ENCODE measurements around the gene DDI2.

Gene DDI2

DNA sequence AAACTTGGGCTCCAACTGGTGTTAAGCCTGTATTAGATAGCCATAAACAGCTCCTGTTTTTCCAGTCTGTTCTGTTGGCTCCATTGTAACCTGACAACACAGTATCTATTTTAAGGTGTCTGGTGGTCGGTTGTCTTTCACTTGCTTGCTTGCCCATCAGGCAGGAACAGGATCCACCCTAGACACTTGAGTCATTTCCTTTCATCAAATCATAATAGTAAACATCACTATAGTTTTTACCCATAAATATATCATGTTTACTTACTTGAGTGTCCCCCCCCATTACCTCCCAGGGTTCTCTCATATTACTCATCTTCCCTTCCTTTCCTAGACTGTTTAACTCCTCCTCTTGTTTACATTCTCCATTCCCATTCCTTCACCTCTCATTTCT lies 2.9 kb downstream of the DDI2 start (continued):
- TF ChIP-seq KLF10 (tag by site-specific recombination; IDR thresholded peaks at IDR 0.05): 0 out of 2 replicates have a peak, but pooled peaks have one; percentile 23
- no peak for TF ChIP-seq ZNF121 (tag by site-specific recombination; IDR thresholded peaks at IDR 0.05)
- TF ChIP-seq, protein P1, sequence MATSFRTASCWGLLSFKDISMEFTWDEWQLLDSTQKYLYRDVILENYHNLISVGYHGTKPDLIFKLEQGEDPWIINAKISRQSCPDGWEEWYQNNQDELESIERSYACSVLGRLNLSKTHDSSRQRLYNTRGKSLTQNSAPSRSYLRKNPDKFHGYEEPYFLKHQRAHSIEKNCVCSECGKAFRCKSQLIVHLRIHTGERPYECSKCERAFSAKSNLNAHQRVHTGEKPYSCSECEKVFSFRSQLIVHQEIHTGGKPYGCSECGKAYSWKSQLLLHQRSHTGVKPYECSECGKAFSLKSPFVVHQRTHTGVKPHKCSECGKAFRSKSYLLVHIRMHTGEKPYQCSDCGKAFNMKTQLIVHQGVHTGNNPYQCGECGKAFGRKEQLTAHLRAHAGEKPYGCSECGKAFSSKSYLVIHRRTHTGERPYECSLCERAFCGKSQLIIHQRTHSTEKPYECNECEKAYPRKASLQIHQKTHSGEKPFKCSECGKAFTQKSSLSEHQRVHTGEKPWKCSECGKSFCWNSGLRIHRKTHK (tag by site-specific recombination; IDR thresholded peaks at IDR 0.05): no peak
- no peak for TF ChIP-seq SP3 (tag by site-specific recombination; IDR thresholded peaks at IDR 0.05)
- TF ChIP-seq, protein P2, sequence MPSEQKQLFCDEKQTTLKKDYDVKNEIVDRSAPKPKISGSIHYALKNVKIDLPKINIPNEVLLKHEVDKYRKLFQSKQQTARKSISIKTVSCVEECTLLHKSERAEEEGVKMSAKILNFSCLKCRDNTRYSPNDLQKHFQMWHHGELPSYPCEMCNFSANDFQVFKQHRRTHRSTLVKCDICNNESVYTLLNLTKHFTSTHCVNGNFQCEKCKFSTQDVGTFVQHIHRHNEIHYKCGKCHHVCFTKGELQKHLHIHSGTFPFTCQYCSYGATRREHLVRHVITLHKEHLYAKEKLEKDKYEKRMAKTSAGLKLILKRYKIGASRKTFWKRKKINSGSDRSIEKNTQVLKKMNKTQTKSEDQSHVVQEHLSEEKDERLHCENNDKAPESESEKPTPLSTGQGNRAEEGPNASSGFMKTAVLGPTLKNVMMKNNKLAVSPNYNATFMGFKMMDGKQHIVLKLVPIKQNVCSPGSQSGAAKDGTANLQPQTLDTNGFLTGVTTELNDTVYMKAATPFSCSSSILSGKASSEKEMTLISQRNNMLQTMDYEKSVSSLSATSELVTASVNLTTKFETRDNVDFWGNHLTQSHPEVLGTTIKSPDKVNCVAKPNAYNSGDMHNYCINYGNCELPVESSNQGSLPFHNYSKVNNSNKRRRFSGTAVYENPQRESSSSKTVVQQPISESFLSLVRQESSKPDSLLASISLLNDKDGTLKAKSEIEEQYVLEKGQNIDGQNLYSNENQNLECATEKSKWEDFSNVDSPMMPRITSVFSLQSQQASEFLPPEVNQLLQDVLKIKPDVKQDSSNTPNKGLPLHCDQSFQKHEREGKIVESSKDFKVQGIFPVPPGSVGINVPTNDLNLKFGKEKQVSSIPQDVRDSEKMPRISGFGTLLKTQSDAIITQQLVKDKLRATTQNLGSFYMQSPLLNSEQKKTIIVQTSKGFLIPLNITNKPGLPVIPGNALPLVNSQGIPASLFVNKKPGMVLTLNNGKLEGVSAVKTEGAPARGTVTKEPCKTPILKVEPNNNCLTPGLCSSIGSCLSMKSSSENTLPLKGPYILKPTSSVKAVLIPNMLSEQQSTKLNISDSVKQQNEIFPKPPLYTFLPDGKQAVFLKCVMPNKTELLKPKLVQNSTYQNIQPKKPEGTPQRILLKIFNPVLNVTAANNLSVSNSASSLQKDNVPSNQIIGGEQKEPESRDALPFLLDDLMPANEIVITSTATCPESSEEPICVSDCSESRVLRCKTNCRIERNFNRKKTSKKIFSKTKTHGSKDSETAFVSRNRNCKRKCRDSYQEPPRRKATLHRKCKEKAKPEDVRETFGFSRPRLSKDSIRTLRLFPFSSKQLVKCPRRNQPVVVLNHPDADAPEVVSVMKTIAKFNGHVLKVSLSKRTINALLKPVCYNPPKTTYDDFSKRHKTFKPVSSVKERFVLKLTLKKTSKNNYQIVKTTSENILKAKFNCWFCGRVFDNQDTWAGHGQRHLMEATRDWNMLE (tag by site-specific recombination; conservative IDR thresholded peaks at IDR 0.05; ENCODE audit: low read depth): 0 out of 2 replicates have a peak, but pooled peaks have one; percentile 17
- TF ChIP-seq ZSCAN23 (tag by site-specific recombination; IDR thresholded peaks at IDR 0.05): no peak
- TF ChIP-seq REPIN1 (tag by site-specific recombination; IDR thresholded peaks at IDR 0.05; ENCODE audit: low read depth): no peak
- no peak for TF ChIP-seq FEZF1 (tag by site-specific recombination; IDR thresholded peaks at IDR 0.05)
- TF ChIP-seq, protein P3, sequence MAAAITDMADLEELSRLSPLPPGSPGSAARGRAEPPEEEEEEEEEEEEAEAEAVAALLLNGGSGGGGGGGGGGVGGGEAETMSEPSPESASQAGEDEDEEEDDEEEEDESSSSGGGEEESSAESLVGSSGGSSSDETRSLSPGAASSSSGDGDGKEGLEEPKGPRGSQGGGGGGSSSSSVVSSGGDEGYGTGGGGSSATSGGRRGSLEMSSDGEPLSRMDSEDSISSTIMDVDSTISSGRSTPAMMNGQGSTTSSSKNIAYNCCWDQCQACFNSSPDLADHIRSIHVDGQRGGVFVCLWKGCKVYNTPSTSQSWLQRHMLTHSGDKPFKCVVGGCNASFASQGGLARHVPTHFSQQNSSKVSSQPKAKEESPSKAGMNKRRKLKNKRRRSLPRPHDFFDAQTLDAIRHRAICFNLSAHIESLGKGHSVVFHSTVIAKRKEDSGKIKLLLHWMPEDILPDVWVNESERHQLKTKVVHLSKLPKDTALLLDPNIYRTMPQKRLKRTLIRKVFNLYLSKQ (tag by site-specific recombination; IDR thresholded peaks at IDR 0.05; ENCODE audit: borderline replicate concordance): no peak
- no peak for TF ChIP-seq ZBTB11 (tag by site-specific recombination; conservative IDR thresholded peaks at IDR 0.05; ENCODE audit: low read depth)
- TF ChIP-seq, protein P4, sequence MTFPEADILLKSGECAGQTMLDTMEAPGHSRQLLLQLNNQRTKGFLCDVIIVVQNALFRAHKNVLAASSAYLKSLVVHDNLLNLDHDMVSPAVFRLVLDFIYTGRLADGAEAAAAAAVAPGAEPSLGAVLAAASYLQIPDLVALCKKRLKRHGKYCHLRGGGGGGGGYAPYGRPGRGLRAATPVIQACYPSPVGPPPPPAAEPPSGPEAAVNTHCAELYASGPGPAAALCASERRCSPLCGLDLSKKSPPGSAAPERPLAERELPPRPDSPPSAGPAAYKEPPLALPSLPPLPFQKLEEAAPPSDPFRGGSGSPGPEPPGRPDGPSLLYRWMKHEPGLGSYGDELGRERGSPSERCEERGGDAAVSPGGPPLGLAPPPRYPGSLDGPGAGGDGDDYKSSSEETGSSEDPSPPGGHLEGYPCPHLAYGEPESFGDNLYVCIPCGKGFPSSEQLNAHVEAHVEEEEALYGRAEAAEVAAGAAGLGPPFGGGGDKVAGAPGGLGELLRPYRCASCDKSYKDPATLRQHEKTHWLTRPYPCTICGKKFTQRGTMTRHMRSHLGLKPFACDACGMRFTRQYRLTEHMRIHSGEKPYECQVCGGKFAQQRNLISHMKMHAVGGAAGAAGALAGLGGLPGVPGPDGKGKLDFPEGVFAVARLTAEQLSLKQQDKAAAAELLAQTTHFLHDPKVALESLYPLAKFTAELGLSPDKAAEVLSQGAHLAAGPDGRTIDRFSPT (tag by site-specific recombination; IDR thresholded peaks at IDR 0.05): no peak
- TF ChIP-seq ZNF292 (tag by site-specific recombination; IDR thresholded peaks at IDR 0.05; ENCODE audit: borderline replicate concordance, low read depth): no peak
- no peak for TF ChIP-seq ZNF449 (tag by site-specific recombination; IDR thresholded peaks at IDR 0.05)
- TF ChIP-seq TSHZ1 (tag by site-specific recombination; IDR thresholded peaks at IDR 0.05; ENCODE audit: borderline replicate concordance): no peak
- TF ChIP-seq, protein P5, sequence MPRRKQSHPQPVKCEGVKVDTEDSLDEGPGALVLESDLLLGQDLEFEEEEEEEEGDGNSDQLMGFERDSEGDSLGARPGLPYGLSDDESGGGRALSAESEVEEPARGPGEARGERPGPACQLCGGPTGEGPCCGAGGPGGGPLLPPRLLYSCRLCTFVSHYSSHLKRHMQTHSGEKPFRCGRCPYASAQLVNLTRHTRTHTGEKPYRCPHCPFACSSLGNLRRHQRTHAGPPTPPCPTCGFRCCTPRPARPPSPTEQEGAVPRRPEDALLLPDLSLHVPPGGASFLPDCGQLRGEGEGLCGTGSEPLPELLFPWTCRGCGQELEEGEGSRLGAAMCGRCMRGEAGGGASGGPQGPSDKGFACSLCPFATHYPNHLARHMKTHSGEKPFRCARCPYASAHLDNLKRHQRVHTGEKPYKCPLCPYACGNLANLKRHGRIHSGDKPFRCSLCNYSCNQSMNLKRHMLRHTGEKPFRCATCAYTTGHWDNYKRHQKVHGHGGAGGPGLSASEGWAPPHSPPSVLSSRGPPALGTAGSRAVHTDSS (tag by site-specific recombination; IDR thresholded peaks at IDR 0.05): no peak
